RWPE1 (cell line): ENCODE results near the gene LRCH1.
"Not testable (repeated sequence)": the region's sequence is repeated elsewhere in the genome, so short reads cannot be mapped to it uniquely, and the experiment has no call there.

ENCODE experiments used
- CTCF ChIA-PET: fragments of 350-600 bp; sonication (Branson Sonifier 250); formaldehyde crosslinking; extraction: SDS; loops from one replicate; lab custom pipeline; 2021; lab: Yijun Ruan, JAX
- POLR2A ChIA-PET: fragments of 400-600 bp; formaldehyde crosslinking; extraction: SDS; loops from one replicate; lab custom pipeline; 2020; ENCODE audit warnings: antibody characterized with exemption; ENCODE audit not compliant: low non-redundant PET; lab: Yijun Ruan, JAX
- DNase-seq: peaks from one replicate; pipeline ENCODE4 v3.0.0; 2012; ENCODE audit warnings: low spot score
- H3K27ac ChIP-seq: fragments of 450-650 bp; 2 replicates; pipeline ENCODE4 v1.5.1; 2017
- TF ChIP-seq, protein P1 (sequence below): fragments of 450-650 bp; conservative IDR thresholded peaks from 2 replicates; pipeline ENCODE4 v1.5.1; 2017; ENCODE audit warnings: low read depth, mild to moderate bottlenecking

LRCH1 gene

GRCh38 chr13:46552889-46553520, at the start of gene LRCH1:
TSS of gene LRCH1 (plus strand) at chr13:46553170. CDS start at chr13:46553397, 227 bp downstream.
- CTCF ChIA-PET = interaction anchor here (2.0 kb wide), 1 partner anchor 169 kb away, joined by 30 read pairs; no protein-coding TSS in a partner anchor
- TF ChIP-seq, protein P1, sequence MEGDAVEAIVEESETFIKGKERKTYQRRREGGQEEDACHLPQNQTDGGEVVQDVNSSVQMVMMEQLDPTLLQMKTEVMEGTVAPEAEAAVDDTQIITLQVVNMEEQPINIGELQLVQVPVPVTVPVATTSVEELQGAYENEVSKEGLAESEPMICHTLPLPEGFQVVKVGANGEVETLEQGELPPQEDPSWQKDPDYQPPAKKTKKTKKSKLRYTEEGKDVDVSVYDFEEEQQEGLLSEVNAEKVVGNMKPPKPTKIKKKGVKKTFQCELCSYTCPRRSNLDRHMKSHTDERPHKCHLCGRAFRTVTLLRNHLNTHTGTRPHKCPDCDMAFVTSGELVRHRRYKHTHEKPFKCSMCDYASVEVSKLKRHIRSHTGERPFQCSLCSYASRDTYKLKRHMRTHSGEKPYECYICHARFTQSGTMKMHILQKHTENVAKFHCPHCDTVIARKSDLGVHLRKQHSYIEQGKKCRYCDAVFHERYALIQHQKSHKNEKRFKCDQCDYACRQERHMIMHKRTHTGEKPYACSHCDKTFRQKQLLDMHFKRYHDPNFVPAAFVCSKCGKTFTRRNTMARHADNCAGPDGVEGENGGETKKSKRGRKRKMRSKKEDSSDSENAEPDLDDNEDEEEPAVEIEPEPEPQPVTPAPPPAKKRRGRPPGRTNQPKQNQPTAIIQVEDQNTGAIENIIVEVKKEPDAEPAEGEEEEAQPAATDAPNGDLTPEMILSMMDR = no peak
- DNase-seq = peak; percentile 87
- POLR2A ChIA-PET = no interaction called here
- peak within 1 kb of the TSS; percentile 95 for H3K27ac ChIP-seq

DNA sequence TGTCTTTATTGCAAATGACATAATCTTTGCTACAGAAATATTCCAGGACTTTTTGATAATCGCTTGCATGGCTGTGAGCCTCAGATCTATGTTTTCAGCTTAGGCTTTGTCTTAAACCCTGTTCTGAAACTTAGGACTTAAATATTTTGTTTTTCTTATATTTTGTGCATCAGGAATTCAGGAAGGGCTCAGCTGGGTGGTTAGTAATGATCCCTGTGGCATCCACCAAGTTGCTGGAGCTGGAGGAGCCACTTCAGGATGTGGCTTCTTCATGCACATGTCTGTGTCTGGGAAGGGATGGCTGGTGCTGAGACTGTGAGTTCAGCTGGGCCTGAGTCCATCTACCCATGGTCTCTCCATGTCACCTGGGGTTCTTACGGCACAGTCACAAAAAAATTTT, 48.9 kb upstream of the LRCH1 start:
- TF ChIP-seq, protein P1 = no peak
- no peak for DNase-seq
- H3K27ac ChIP-seq = no peak overlapping the region
- CTCF ChIA-PET = no interaction called here
- POLR2A ChIA-PET = no interaction called here

DNA sequence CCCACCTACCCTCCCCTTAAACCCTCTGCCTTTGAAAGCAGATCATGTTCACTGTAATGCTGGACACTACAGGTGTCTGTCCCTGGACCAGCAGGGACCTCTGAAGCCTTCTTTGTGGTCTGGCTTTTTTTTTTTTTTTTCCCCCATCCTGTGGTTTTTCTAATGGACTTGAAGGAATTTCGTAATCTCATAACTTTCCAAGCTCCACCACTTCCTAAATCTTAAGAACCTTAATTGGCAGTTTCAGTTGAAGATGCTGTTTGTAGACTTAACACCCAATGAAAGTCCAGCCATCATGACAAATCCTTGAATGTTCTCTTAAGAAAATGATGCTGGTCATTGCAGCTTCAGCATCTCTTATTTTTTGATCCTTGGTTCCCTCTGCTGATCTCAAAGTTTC, 45.0 kb upstream of the LRCH1 start:
- no peak for DNase-seq
- POLR2A ChIA-PET = no interaction called here
- TF ChIP-seq, protein P1 = no peak
- CTCF ChIA-PET = no interaction called here
- no peak overlapping the region for H3K27ac ChIP-seq

GRCh38 chr13:46509981-46510380, 43.0 kb upstream of the LRCH1 start:
- CTCF ChIA-PET = no interaction called here
- no peak for DNase-seq
- POLR2A ChIA-PET = no interaction called here
- TF ChIP-seq, protein P1 = no peak
- H3K27ac ChIP-seq = no peak overlapping the region

DNA sequence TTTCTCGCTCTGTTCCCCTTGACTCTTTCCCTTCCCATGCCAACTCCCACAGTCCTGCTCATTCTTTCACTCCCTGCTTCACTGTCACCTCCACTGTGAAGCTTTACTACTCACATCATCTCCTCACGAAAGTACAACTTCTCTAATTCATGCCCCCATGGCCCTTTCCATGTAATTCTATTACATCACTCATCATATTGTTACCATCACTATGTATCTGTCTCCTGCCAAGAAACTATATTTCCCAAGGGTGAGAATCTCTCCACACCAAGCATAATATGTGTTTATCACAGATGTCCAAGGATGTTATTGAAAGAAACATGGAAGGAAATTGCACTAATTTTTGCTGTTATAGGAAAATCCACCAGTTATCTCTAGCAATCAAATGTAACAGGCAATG, 37.2 kb upstream of the LRCH1 start:
- TF ChIP-seq, protein P1 = no peak
- POLR2A ChIA-PET = no interaction called here
- H3K27ac ChIP-seq = no peak overlapping the region
- no peak for DNase-seq
- CTCF ChIA-PET = interaction anchor here (1.0 kb wide), 1 partner anchor 205 kb away, joined by 3 read pairs; no protein-coding TSS in a partner anchor

GRCh38 chr13:46516599-46517338, 36.2 kb upstream of the LRCH1 start:
- no peak for DNase-seq
- CTCF ChIA-PET = no interaction called here
- TF ChIP-seq, protein P1 = no peak
- POLR2A ChIA-PET = no interaction called here
- no peak overlapping the region for H3K27ac ChIP-seq

GRCh38 chr13:46517748-46518147, 35.2 kb upstream of the LRCH1 start:
- CTCF ChIA-PET, POLR2A ChIA-PET, H3K27ac ChIP-seq, DNase-seq: not testable (repeated sequence)
